Keratinocyte (primary cell): ENCODE measurements around the gene MOB3B. TPM values are rescaled to one million over a fixed set of nuclear protein-coding genes. Genes with fewer than 3 reads are reported as not detected.

ENCODE experiments used
- DNase-seq: peaks from one replicate; pipeline ENCODE4 v3.0.0-alpha.2; 2011; ENCODE audit warnings: low read depth, missing footprints, low spot score
- FAIRE-seq: peaks from 2 replicates; lab custom pipeline; 2011; peaks lifted over from hg19 to GRCh38; lab: Jason Lieb, UNC
- H2AFZ ChIP-seq: 2 replicates; pipeline ENCODE4 v1.6.0; 2012; ENCODE audit warnings: low read length, control low read depth, inconsistent platforms; ENCODE audit not compliant: control insufficient read depth
- H3K27ac ChIP-seq: 2 replicates; pipeline ENCODE4 v1.5.1; 2011; ENCODE audit warnings: low read length; ENCODE audit not compliant: control insufficient read depth, insufficient read depth
- H3K27me3 ChIP-seq: 3 replicates; pipeline ENCODE4 v1.6.0; 2011; ENCODE audit warnings: low read length; ENCODE audit not compliant: control insufficient read depth, insufficient read depth; ENCODE audit errors: extremely low read depth
- H3K36me3 ChIP-seq, 2 experiments: 2 replicates in 1 of 2; 3 replicates in 1 of 2; pipeline ENCODE4 v1.5.1; 2011; ENCODE audit warnings: low read length in 2 of 2, mild to moderate bottlenecking in 1 of 2; ENCODE audit not compliant: control insufficient read depth in 2 of 2, insufficient read depth in 2 of 2; ENCODE audit errors: extremely low read depth in 1 of 2
- H3K4me1 ChIP-seq: 3 replicates; pipeline ENCODE4 v1.5.1; 2011; ENCODE audit warnings: low read length; ENCODE audit not compliant: control insufficient read depth, insufficient read depth; ENCODE audit errors: extremely low read depth
- H3K4me2 ChIP-seq: 3 replicates; pipeline ENCODE4 v1.6.0; 2011; ENCODE audit warnings: low read depth, low read length; ENCODE audit not compliant: control insufficient read depth, insufficient read depth; ENCODE audit errors: extremely low read depth
- H3K4me3 ChIP-seq, 3 experiments: fragments of 200-600 bp in 1 of 3; sonication (generic) in 1 of 3; 2 replicates in 2 of 3; 3 replicates in 1 of 3; pipeline ENCODE4 v1.5.1; 2011 to 2016; ENCODE audit warnings: low read length in 3 of 3, mild to moderate bottlenecking in 3 of 3, control low read depth in 2 of 3, inconsistent platforms in 1 of 3, low read depth in 1 of 3, mixed read lengths in 1 of 3, mixed run types in 1 of 3, moderate library complexity in 1 of 3; ENCODE audit not compliant: control insufficient read depth in 2 of 3, insufficient read depth in 2 of 3; ENCODE audit errors: extremely low read depth in 1 of 3
- H3K79me2 ChIP-seq: 2 replicates; pipeline ENCODE4 v1.6.0; 2012; ENCODE audit warnings: low read length; ENCODE audit not compliant: control insufficient read depth, insufficient read depth
- H3K9ac ChIP-seq: 3 replicates; pipeline ENCODE4 v1.6.0; 2011; ENCODE audit warnings: low read length; ENCODE audit not compliant: control insufficient read depth, insufficient read depth; ENCODE audit errors: extremely low read depth
- H3K9me1 ChIP-seq: 3 replicates; pipeline ENCODE4 v1.6.0; 2011; ENCODE audit warnings: low read length; ENCODE audit not compliant: control insufficient read depth, insufficient read depth; ENCODE audit errors: extremely low read depth
- H3K9me3 ChIP-seq: 2 replicates; pipeline ENCODE4 v1.5.1; 2012; ENCODE audit warnings: low read depth, low read length; ENCODE audit not compliant: control insufficient read depth
- H4K20me1 ChIP-seq: 3 replicates; pipeline ENCODE4 v1.6.0; 2011; ENCODE audit warnings: low read length; ENCODE audit not compliant: control insufficient read depth, insufficient read depth; ENCODE audit errors: extremely low read depth
- CTCF ChIP-seq, 3 experiments: IDR thresholded peaks in 1 of 3; conservative IDR thresholded peaks in 1 of 3; optimal IDR thresholded peaks in 1 of 3; 2 replicates in 2 of 3; 3 replicates in 1 of 3; pipeline versions ENCODE3 to v1.5.1; 2011; ENCODE audit warnings: low read length in 3 of 3, mild to moderate bottlenecking in 3 of 3, moderate library complexity in 2 of 3, control low read depth in 1 of 3, inconsistent platforms in 1 of 3; ENCODE audit not compliant: insufficient read depth in 2 of 3; ENCODE audit errors: extremely low read depth in 1 of 3
- EZH2 ChIP-seq: IDR thresholded peaks from one replicate; pipeline ENCODE4 v1.6.1; 2012; ENCODE audit warnings: inconsistent platforms, mild to moderate bottlenecking, low read length, moderate library complexity
- dilution Hi-C: fragments of 300-500 bp; cut with MboI; formaldehyde crosslinking; loops from one replicate; pipeline ENCODE4 v1.7.0; 2020; ENCODE audit warnings: low sequenced_read_pairs; ENCODE audit not compliant: extremely low pct_ligation_motif_present
- polyA plus RNA-seq, 5 experiments: library from polyadenylated mRNA; depleted of rRNA in 3 of 5; stranded (reverse) in 3 of 5; stranded (forward) in 1 of 5; unstranded in 1 of 5; fragments of >200 nt; gene quantifications; 1 replicate in 1 of 5; 2 replicates in 3 of 5; 3 replicates in 1 of 5; pipeline versions ENCODE4 v1.2.1 to v1.2.3, GENCODE V29; 2011 to 2012; ENCODE audit warnings: missing spikeins in 2 of 5, low read depth in 1 of 5, low replicate concordance in 1 of 5

MOB3B gene
- polyA plus RNA-seq, 1 donor (not counting 4 experiments of a cell fraction or from before 2014, with no cell fraction given): 35.3 TPM

GRCh38 chr9:27348785-27349697, 180.6 kb downstream of the MOB3B start:
- Histone ChIP-seq H3K4me3 (no peak overlapping the region), H3K4me1 (peaks cover 6% of the 10 kb centered on the region), H3K27ac (no peak overlapping the region), H3K9me3 (no peaks in the 10 kb centered on the region), H3K36me3 (peaks cover 5 to 9% of the 10 kb centered on the region in 2 experiments), H3K79me2 (peaks cover 14% of the 10 kb centered on the region), H3K27me3 (no peaks in the 10 kb centered on the region), H3K4me2 (no peak overlapping the region), H3K9ac (no peak overlapping the region), H2AFZ (no peak overlapping the region), H3K9me1 (peaks cover 3% of the 10 kb centered on the region), H4K20me1 (no peaks in the 10 kb centered on the region)
- FAIRE-seq (no peak), DNase-seq (no peak)
- dilution Hi-C loops: loop anchor here (25.0 kb wide), 1 partner anchor 188 kb away; the partner anchor contains the start of gene MOB3B
- TF ChIP-seq CTCF (optimal IDR thresholded peaks at IDR 0.05 in 1 of 3, IDR thresholded peaks at IDR 0.05 in 1 of 3, conservative IDR thresholded peaks at IDR 0.05 in 1 of 3; ENCODE audit: extremely low read depth in 1 of 3, insufficient read depth in 2 of 3, low read length in 3 of 3): no peak
- no peak for TF ChIP-seq EZH2

GRCh38 chr9:27347889-27348288, 181.7 kb downstream of the MOB3B start:
- DNase-seq (no peak), FAIRE-seq (no peak)
- no peaks in the 10 kb centered on the region for H3K9me3 ChIP-seq
- H3K9me1 ChIP-seq: peaks cover 2% of the 10 kb centered on the region
- dilution Hi-C loops: loop anchor here (25.0 kb wide), 1 partner anchor 189 kb away; the partner anchor contains the start of gene MOB3B
- H3K79me2 ChIP-seq: peaks cover 14% of the 10 kb centered on the region
- no peak for TF ChIP-seq CTCF (optimal IDR thresholded peaks at IDR 0.05 in 1 of 3, IDR thresholded peaks at IDR 0.05 in 1 of 3, conservative IDR thresholded peaks at IDR 0.05 in 1 of 3; ENCODE audit: extremely low read depth in 1 of 3, insufficient read depth in 2 of 3, low read length in 3 of 3)
- TF ChIP-seq EZH2: no peak
- no peak overlapping the region for H3K4me2 ChIP-seq
- H3K27ac ChIP-seq: no peak overlapping the region
- no peak overlapping the region for H3K9ac ChIP-seq
- no peak overlapping the region for H2AFZ ChIP-seq
- H3K4me3 ChIP-seq: no peak overlapping the region
- H3K27me3 ChIP-seq: no peaks in the 10 kb centered on the region
- no peaks in the 10 kb centered on the region for H4K20me1 ChIP-seq
- peaks cover 5 to 6% of the 10 kb centered on the region in 2 experiments for H3K36me3 ChIP-seq
- peaks cover 3% of the 10 kb centered on the region for H3K4me1 ChIP-seq
